Epithelial cell of esophagus (primary cell): ENCODE results near the gene MLXIPL.

ENCODE experiments used
- DNase-seq: peaks from one replicate; pipeline ENCODE4 v3.0.0; 2010; ENCODE audit warnings: low read depth
- H3K4me3 ChIP-seq: 2 replicates; pipeline ENCODE4 v1.5.1; 2011; ENCODE audit warnings: mild to moderate bottlenecking, low read length, control low read depth
- TF ChIP-seq, protein P1 (sequence below): IDR thresholded peaks from 2 replicates; pipeline ENCODE4 v1.5.1; 2011; ENCODE audit warnings: low read depth, mild to moderate bottlenecking, low read length, control low read depth, inconsistent platforms; ENCODE audit not compliant: insufficient read depth; ENCODE audit errors: missing control alignments

The MLXIPL gene

DNA sequence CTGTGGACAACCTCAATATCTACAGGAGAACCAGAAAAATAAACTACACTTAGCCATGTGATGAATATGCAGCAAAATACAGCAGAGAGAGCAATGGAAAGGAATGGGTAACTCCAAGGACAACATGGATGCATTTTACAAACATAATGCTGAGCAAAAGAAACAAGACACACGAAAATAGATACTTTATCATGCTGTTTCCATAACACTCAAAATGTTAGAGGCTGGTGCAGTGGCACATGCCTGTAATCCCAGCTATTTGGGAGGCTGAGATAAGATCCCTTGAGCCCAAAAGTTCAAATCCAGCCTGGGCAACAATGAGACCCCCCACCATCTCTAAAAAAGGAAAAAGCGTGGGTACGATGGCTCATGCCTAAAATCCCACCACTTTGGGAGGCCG is 75.1 kb downstream of the MLXIPL start:
- no peak for DNase-seq
- TF ChIP-seq, protein P1, sequence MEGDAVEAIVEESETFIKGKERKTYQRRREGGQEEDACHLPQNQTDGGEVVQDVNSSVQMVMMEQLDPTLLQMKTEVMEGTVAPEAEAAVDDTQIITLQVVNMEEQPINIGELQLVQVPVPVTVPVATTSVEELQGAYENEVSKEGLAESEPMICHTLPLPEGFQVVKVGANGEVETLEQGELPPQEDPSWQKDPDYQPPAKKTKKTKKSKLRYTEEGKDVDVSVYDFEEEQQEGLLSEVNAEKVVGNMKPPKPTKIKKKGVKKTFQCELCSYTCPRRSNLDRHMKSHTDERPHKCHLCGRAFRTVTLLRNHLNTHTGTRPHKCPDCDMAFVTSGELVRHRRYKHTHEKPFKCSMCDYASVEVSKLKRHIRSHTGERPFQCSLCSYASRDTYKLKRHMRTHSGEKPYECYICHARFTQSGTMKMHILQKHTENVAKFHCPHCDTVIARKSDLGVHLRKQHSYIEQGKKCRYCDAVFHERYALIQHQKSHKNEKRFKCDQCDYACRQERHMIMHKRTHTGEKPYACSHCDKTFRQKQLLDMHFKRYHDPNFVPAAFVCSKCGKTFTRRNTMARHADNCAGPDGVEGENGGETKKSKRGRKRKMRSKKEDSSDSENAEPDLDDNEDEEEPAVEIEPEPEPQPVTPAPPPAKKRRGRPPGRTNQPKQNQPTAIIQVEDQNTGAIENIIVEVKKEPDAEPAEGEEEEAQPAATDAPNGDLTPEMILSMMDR: no peak
- H3K4me3 ChIP-seq: no peak overlapping the region

DNA sequence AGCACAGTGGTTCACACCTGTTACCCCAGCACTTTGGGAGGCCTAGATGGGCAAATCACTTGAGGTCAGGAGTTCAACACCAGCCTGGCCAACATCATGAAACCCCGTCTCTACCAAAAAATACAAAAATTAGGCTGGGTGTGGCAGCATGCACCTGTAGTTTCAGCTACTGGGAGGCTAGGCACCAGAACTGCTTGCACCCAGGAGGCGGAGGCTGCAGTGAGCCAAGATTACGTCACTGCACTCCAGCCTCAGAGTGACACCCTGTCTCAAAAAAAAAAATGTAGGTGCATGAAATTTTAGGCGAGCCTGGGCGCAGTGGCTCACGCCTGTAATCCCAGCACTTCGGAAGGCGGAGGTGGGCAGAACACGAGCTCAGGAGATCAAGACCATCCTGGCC is 76.5 kb downstream of the MLXIPL start:
- TF ChIP-seq, protein P1: no peak
- no peak for DNase-seq
- H3K4me3 ChIP-seq: no peak overlapping the region

DNA sequence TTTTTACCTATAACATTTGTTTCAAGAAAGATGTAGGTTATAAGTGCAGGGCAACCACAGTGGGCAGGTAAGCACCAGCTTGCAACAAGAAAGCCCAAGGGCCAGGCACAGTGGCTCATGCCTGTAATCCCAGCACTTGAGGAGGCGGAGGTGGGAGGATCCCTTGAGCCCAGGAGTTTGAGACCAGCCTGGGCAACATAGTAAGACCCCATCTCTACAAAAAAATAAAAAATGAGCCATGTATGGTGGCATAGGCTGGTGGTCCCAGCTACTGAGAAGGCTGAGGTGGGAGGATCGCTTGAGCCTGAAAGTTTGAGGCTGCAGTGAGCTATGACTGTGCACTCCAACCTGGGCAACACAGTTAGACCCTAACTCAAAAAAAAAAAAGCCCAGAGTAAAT is 79.6 kb downstream of the MLXIPL start:
- TF ChIP-seq, protein P1: no peak
- H3K4me3 ChIP-seq: no peak overlapping the region
- DNase-seq: no peak
